AG09309 (cell line): ENCODE results near the gene ZNF440.

Source experiments
- DNase-seq: peaks from one replicate; pipeline ENCODE4 v3.0.0-alpha.2; 2010; ENCODE audit warnings: low read depth
- H3K4me3 ChIP-seq: 2 replicates; pipeline ENCODE4 v1.5.1; 2011; ENCODE audit warnings: mild to moderate bottlenecking, low read depth, low read length, moderate library complexity; ENCODE audit not compliant: control insufficient read depth
- TF ChIP-seq, protein P1 (sequence below): IDR thresholded peaks from 2 replicates; pipeline ENCODE4 v1.5.1; 2011; ENCODE audit warnings: mild to moderate bottlenecking, low read depth, low read length, inconsistent platforms; ENCODE audit not compliant: insufficient read depth, control insufficient read depth; ENCODE audit errors: missing control alignments

Gene ZNF440

GRCh38 chr19:11882606-11883005 is 68.5 kb downstream of the ZNF440 start:
- no peak for DNase-seq
- no peak overlapping the region for H3K4me3 ChIP-seq

More at GRCh38 chr19:11882606-11883005, 68.5 kb downstream of the ZNF440 start:
- TF ChIP-seq, protein P1, sequence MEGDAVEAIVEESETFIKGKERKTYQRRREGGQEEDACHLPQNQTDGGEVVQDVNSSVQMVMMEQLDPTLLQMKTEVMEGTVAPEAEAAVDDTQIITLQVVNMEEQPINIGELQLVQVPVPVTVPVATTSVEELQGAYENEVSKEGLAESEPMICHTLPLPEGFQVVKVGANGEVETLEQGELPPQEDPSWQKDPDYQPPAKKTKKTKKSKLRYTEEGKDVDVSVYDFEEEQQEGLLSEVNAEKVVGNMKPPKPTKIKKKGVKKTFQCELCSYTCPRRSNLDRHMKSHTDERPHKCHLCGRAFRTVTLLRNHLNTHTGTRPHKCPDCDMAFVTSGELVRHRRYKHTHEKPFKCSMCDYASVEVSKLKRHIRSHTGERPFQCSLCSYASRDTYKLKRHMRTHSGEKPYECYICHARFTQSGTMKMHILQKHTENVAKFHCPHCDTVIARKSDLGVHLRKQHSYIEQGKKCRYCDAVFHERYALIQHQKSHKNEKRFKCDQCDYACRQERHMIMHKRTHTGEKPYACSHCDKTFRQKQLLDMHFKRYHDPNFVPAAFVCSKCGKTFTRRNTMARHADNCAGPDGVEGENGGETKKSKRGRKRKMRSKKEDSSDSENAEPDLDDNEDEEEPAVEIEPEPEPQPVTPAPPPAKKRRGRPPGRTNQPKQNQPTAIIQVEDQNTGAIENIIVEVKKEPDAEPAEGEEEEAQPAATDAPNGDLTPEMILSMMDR: no peak
